Glutamatergic neuron (in vitro differentiated cells): ENCODE measurements around the gene PADI2. TPM values are rescaled to one million over a fixed set of nuclear protein-coding genes. Genes with fewer than 3 reads are reported as not detected.
"Not testable (repeated sequence)": the region's sequence is repeated elsewhere in the genome, so short reads cannot be mapped to it uniquely, and the experiment has no call there.

ENCODE experiments used
- DNase-seq: peaks from one replicate; pipeline ENCODE4 v3.0.0; 2022
- H3K27ac Mint-ChIP-seq: one replicate; pipeline ENCODE4 v1.8.0; 2020; ENCODE audit warnings: mild to moderate bottlenecking, mixed read lengths, inconsistent platforms; ENCODE audit not compliant: unreplicated experiment
- H3K27me3 Mint-ChIP-seq: one replicate; pipeline ENCODE4 v1.8.0; 2020; ENCODE audit warnings: mild to moderate bottlenecking, moderate library complexity, mixed read lengths, inconsistent platforms; ENCODE audit not compliant: unreplicated experiment
- H3K36me3 Mint-ChIP-seq: one replicate; pipeline ENCODE4 v1.8.0; 2020; ENCODE audit warnings: mild to moderate bottlenecking, mixed read lengths, inconsistent platforms; ENCODE audit not compliant: unreplicated experiment
- H3K4me1 Mint-ChIP-seq: one replicate; pipeline ENCODE4 v1.8.0; 2020; ENCODE audit warnings: mild to moderate bottlenecking, low read depth, mixed read lengths, inconsistent platforms; ENCODE audit not compliant: unreplicated experiment
- H3K4me3 Mint-ChIP-seq: one replicate; pipeline ENCODE4 v1.8.0; 2020; ENCODE audit warnings: mild to moderate bottlenecking, mixed read lengths, inconsistent platforms; ENCODE audit not compliant: unreplicated experiment
- H3K9me3 Mint-ChIP-seq: one replicate; pipeline ENCODE4 v1.8.0; 2020; ENCODE audit warnings: mild to moderate bottlenecking, moderate library complexity, mixed read lengths, inconsistent platforms; ENCODE audit not compliant: unreplicated experiment
- total RNA-seq: library from RNA; stranded (reverse); fragmentation: NEBNext Ultra II Directional; extraction: Animal tissue kit (Norgen Biotek cat#: 25700); gene quantifications from one replicate; pipeline ENCODE4 v1.2.1, GENCODE V29; 2021; ENCODE audit not compliant: unreplicated experiment
- TF ChIP-seq, protein P1 (sequence below): fragments of 200-600 bp; sonication (generic); IDR thresholded peaks from one replicate; pipeline ENCODE4 v1.5.0; 2021; ENCODE audit not compliant: partially characterized antibody, unreplicated experiment

PADI2 gene
- total RNA-seq, 1 donor from 2014 or later = 0.74 TPM

DNA sequence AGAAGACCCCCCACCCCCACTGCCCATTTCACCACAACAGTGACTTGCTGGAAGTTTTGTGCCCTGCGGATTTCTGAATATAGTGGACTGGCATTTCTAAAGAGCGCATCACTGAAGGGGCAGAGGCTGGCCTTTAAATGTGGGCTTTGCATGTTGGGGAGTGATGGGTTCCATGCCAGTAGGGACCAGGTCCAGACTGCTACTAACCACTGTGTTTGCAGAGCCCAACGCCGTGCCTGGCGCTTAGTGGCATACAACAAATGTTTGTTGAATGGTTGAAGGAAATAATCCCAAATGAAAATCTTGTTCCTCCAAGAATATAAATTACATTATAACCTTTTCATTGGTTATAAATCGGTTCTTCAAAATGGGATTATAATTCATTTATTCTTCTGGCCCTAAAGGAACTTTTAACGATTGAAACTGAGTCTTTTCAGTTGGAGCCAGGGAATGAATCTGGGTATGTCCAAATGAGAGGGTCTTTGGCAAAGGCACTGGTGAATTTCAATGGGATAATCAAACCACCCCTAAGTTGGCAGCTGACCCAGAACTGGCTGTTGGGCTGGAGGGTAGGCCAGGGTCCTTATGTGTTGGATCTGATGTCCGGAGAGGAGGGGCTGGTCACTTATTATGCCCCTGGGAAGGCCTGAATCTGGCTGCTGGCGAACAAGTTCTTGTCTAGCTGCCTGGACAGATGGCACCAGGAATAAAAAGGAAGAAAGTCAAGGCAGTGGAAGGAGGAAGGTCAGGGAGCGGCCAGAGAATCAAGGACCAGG is 51.6 kb downstream of the PADI2 start:
- no peak for DNase-seq
- Mint-ChIP-seq H3K36me3 (no peaks in the 10 kb centered on the region), H3K9me3 (no peaks in the 10 kb centered on the region), H3K27me3 (peaks cover 2% of the 10 kb centered on the region), H3K27ac (no peak overlapping the region), H3K4me1 (peaks cover 6% of the 10 kb centered on the region), H3K4me3 (no peak overlapping the region)
- TF ChIP-seq, protein P1, sequence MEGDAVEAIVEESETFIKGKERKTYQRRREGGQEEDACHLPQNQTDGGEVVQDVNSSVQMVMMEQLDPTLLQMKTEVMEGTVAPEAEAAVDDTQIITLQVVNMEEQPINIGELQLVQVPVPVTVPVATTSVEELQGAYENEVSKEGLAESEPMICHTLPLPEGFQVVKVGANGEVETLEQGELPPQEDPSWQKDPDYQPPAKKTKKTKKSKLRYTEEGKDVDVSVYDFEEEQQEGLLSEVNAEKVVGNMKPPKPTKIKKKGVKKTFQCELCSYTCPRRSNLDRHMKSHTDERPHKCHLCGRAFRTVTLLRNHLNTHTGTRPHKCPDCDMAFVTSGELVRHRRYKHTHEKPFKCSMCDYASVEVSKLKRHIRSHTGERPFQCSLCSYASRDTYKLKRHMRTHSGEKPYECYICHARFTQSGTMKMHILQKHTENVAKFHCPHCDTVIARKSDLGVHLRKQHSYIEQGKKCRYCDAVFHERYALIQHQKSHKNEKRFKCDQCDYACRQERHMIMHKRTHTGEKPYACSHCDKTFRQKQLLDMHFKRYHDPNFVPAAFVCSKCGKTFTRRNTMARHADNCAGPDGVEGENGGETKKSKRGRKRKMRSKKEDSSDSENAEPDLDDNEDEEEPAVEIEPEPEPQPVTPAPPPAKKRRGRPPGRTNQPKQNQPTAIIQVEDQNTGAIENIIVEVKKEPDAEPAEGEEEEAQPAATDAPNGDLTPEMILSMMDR = no peak

DNA sequence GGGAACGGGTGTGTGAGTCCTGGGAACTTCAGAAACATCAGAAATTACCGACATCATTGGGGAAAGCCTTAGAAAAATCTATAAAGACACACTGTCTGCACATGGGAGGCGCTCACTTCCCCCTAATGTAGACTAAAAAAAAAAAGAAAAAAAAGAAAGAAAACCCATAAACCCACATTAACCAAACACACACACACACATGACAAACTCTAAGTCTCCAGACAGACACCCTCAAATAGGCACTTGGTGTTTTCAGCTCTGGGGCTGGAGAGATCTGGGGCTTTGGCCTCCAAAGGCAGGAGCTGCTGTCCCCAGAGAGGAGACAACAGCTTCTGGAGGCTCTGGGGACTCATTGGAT is 52.2 kb downstream of the PADI2 start:
- Mint-ChIP-seq H3K36me3 (no peaks in the 10 kb centered on the region), H3K27ac (no peak overlapping the region), H3K4me3 (no peak overlapping the region), H3K9me3 (no peaks in the 10 kb centered on the region), H3K4me1 (peaks cover 6% of the 10 kb centered on the region), H3K27me3 (peaks cover 2% of the 10 kb centered on the region)
- DNase-seq = no peak
- TF ChIP-seq, protein P1 = no peak

- no peak overlapping the region for H3K27ac Mint-ChIP-seq
- H3K27me3 Mint-ChIP-seq = peaks cover 2% of the 10 kb centered on the region
- H3K9me3 Mint-ChIP-seq = no peaks in the 10 kb centered on the region
- no peak for DNase-seq
- H3K4me3 Mint-ChIP-seq = no peak overlapping the region
- no peaks in the 10 kb centered on the region for H3K36me3 Mint-ChIP-seq
- TF ChIP-seq, protein P1 = no peak
- peaks cover 6% of the 10 kb centered on the region for H3K4me1 Mint-ChIP-seq
Measured at GRCh38 chr1:17066361-17067068, 52.7 kb downstream of the PADI2 start.

DNA sequence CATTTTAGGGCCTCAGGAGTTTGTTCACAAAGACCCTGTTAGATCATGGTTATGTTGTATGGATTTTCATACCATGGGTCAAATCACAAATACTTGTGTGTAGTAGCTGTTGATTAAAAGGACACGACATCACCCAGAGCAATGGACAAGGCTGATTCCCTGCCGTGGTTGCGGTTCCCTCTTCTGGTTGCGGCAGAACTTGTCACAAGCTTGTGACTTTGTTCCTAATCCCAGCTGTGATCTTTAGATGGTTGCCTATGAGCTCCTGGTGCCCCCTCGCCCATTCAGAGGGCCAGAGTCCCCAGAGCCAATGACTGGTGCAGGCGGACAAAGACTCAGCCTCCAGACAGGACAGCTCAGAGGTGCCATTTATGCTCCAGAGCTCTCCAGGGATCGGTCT is 53.6 kb downstream of the PADI2 start:
- no peak for DNase-seq
- TF ChIP-seq, protein P1 = no peak
- peaks cover 6% of the 10 kb centered on the region for H3K4me1 Mint-ChIP-seq
- no peak overlapping the region for H3K27ac Mint-ChIP-seq
- H3K27me3 Mint-ChIP-seq = peaks cover 2% of the 10 kb centered on the region
- H3K36me3 Mint-ChIP-seq = no peaks in the 10 kb centered on the region
- H3K9me3 Mint-ChIP-seq = no peaks in the 10 kb centered on the region
- no peak overlapping the region for H3K4me3 Mint-ChIP-seq

GRCh38 chr1:17062751-17063150 is 56.5 kb downstream of the PADI2 start:
- H3K27ac Mint-ChIP-seq, H3K27me3 Mint-ChIP-seq, H3K36me3 Mint-ChIP-seq, DNase-seq, H3K4me1 Mint-ChIP-seq, H3K4me3 Mint-ChIP-seq, H3K9me3 Mint-ChIP-seq: not testable (repeated sequence)
